Neuronal stem cell (in vitro differentiated cells): ENCODE data around the gene TRIM56.

Source experiments
- DNase-seq: peaks from one replicate; pipeline ENCODE4 v3.0.0-alpha.2; 2013; ENCODE audit warnings: low spot score
- H2AFZ ChIP-seq: one replicate; pipeline ENCODE4 v1.6.1; 2013; ENCODE audit warnings: mild to moderate bottlenecking, low read length, inconsistent platforms
- H2AK5ac ChIP-seq: 2 replicates; pipeline ENCODE4 v1.6.1; 2013; ENCODE audit warnings: low read depth, mild to moderate bottlenecking, inconsistent platforms, low read length, moderate library complexity, mixed read lengths
- H2BK120ac ChIP-seq: 2 replicates; pipeline ENCODE4 v1.6.1; 2013; ENCODE audit warnings: low read depth, mild to moderate bottlenecking, inconsistent platforms, low read length, moderate library complexity, mixed read lengths
- H2BK12ac ChIP-seq: one replicate; pipeline ENCODE4 v1.6.1; 2013; ENCODE audit warnings: low read length, inconsistent platforms
- H2BK15ac ChIP-seq: 2 replicates; pipeline ENCODE4 v1.6.1; 2013; ENCODE audit warnings: mild to moderate bottlenecking, low read length, inconsistent platforms, mixed read lengths
- H2BK5ac ChIP-seq: one replicate; pipeline ENCODE4 v1.6.1; 2013; ENCODE audit warnings: inconsistent platforms, mild to moderate bottlenecking, low read length, moderate library complexity
- H3K14ac ChIP-seq: one replicate; pipeline ENCODE4 v1.6.1; 2013; ENCODE audit warnings: low read length, inconsistent platforms
- H3K18ac ChIP-seq: 2 replicates; pipeline ENCODE4 v1.6.1; 2013; ENCODE audit warnings: low read length, inconsistent platforms
- H3K23ac ChIP-seq: 2 replicates; pipeline ENCODE4 v1.6.1; 2013; ENCODE audit warnings: low read depth, mild to moderate bottlenecking, mixed read lengths, low read length, inconsistent platforms; ENCODE audit not compliant: poor library complexity
- H3K27ac ChIP-seq: replicated peaks from 3 replicates; pipeline ENCODE4 v1.5.1; 2013; ENCODE audit warnings: low read length, inconsistent platforms
- H3K27me3 ChIP-seq, 3 experiments: 2 replicates each; pipeline ENCODE4 v1.6.1; 2013; ENCODE audit warnings: low read length in 3 of 3, mild to moderate bottlenecking in 2 of 3, inconsistent platforms in 1 of 3, low read depth in 1 of 3, mixed read lengths in 1 of 3, moderate library complexity in 1 of 3; ENCODE audit not compliant: control insufficient read depth in 3 of 3, insufficient read depth in 3 of 3
- H3K36me3 ChIP-seq, 2 donors: replicated peaks in 1 of 2; 2 replicates each; pipeline ENCODE4 v1.6.1; 2013; ENCODE audit warnings: low read length in 2 of 2; ENCODE audit not compliant: control insufficient read depth in 2 of 2, insufficient read depth in 2 of 2
- H3K4ac ChIP-seq: 2 replicates; pipeline ENCODE4 v1.6.1; 2013; ENCODE audit warnings: inconsistent platforms, mild to moderate bottlenecking, low read length, moderate library complexity
- H3K4me1 ChIP-seq, 2 donors: 1 replicate in 1 of 2; 2 replicates in 1 of 2; pipeline ENCODE4 v1.6.1; 2013; ENCODE audit warnings: low read length in 2 of 2, low read depth in 1 of 2; ENCODE audit not compliant: control insufficient read depth in 2 of 2, insufficient read depth in 1 of 2
- H3K4me2 ChIP-seq: one replicate; pipeline ENCODE4 v1.6.1; 2013; ENCODE audit warnings: mild to moderate bottlenecking, low read length, inconsistent platforms; ENCODE audit not compliant: insufficient read depth, poor library complexity, severe bottlenecking
- H3K4me3 ChIP-seq, 2 donors: 2 replicates each; pipeline ENCODE4 v1.5.1; 2013; ENCODE audit warnings: low read length in 2 of 2, mild to moderate bottlenecking in 2 of 2, inconsistent platforms in 1 of 2, moderate library complexity in 1 of 2
- H3K79me1 ChIP-seq: one replicate; pipeline ENCODE4 v1.6.1; 2013; ENCODE audit warnings: low read depth, mild to moderate bottlenecking, inconsistent platforms, low read length, moderate library complexity
- H3K9ac ChIP-seq: one replicate; pipeline ENCODE4 v1.6.1; 2013; ENCODE audit warnings: mild to moderate bottlenecking, low read depth, low read length, inconsistent platforms; ENCODE audit not compliant: poor library complexity
- H3K9me3 ChIP-seq, 2 donors: replicated peaks in 1 of 2; 2 replicates each; pipeline versions ENCODE3 to v1.6.1; 2013; ENCODE audit warnings: low read length in 2 of 2, mild to moderate bottlenecking in 2 of 2, inconsistent platforms in 1 of 2, low read depth in 1 of 2, mixed read lengths in 1 of 2, moderate library complexity in 1 of 2; ENCODE audit not compliant: control insufficient read depth in 2 of 2, insufficient read depth in 1 of 2
- H4K8ac ChIP-seq: one replicate; pipeline ENCODE4 v1.6.1; 2013; ENCODE audit warnings: low read depth, mild to moderate bottlenecking, inconsistent platforms, low read length, moderate library complexity
- H4K91ac ChIP-seq: one replicate; pipeline ENCODE4 v1.6.1; 2013; ENCODE audit warnings: low read length, low read depth, mild to moderate bottlenecking, inconsistent platforms; ENCODE audit not compliant: poor library complexity
- WGBS, 2 donors: extraction: QIAGEN DNeasy Blood & Tissue Kit; methylation state at CpG; one replicate each; pipeline ENCODE4 v1.1.7; 2013; ENCODE audit warnings: missing lambda C conversion rate in 2 of 2, mixed read lengths in 1 of 2; ENCODE audit not compliant: insufficient read length in 2 of 2, insufficient replicate concordance in 1 of 2; ENCODE audit errors: extremely low coverage in 2 of 2; 5-methylcytosine and 5-hydroxymethylcytosine counted together

Gene TRIM56

DNA sequence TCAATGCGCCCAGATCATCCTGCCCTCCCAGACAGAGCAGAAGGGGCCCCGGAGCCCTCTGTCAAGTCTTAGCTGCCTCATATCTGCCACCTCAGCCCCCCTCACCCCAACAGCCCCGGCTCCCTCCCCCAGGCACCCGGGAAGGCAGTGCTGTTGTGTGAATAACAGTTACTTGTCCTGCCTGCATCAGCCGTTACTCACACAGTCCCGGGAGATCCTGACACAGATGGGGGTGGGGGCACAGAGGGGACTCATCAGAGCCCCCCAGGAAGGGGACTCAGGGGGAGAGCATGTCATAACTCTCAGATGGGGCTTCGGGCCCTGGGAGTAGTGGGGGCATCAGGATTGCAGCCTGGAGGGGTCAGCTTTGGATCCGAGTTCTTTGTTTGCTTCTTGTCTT lies 29.2 kb downstream of the TRIM56 start:
- no peak overlapping the region for H2BK120ac ChIP-seq
- no peak overlapping the region for H4K8ac ChIP-seq
- H2AK5ac ChIP-seq = no peak overlapping the region
- H3K4me3 ChIP-seq = no peak overlapping the region
- H2AFZ ChIP-seq = peak overlapping the region; percentile 56
- no peaks in the 10 kb centered on the region for H3K9me3 ChIP-seq
- H3K23ac ChIP-seq = no peak overlapping the region
- WGBS, 2 donors = no CpG with 5 or more reads among the region's 8 CpGs
- H3K9ac ChIP-seq = no peak overlapping the region
- no peaks in the 10 kb centered on the region for H3K79me1 ChIP-seq
- no peak overlapping the region for H4K91ac ChIP-seq
- no peak overlapping the region for H3K4ac ChIP-seq
- no peak overlapping the region for H2BK15ac ChIP-seq
- DNase-seq = no peak
- no peaks in the 10 kb centered on the region for H3K36me3 ChIP-seq
- H3K18ac ChIP-seq = no peak overlapping the region
- H3K14ac ChIP-seq = no peak overlapping the region
- no peak overlapping the region for H3K4me2 ChIP-seq
- no peak overlapping the region for H2BK12ac ChIP-seq
- no peak overlapping the region for H3K27ac ChIP-seq
- H2BK5ac ChIP-seq = no peak overlapping the region
- peaks cover 0 to 2% of the 10 kb centered on the region in 2 donors for H3K4me1 ChIP-seq
- no peaks in the 10 kb centered on the region for H3K27me3 ChIP-seq

DNA sequence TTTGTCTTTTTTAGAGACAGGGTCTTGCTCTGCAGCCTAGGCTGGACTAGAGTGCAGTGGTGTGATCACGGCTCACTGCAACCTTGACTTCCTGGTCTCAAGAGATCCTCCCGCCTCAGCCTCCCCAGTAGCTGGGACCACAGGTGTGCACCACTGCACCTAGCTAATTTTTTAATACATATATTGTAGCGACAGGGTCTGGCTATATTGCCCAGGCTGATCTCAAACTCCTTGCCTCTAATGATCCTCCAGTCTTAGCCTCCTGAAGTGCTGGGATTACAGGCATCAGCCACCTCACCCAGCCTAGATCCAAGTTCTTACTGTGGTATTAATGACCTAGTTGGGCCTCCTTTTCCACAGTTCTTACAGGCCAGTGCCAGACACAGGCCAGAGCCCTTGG lies 29.9 kb downstream of the TRIM56 start:
- WGBS, 2 donors = no CpG with 5 or more reads among the region's 3 CpGs
- Histone ChIP-seq H2BK12ac (peak overlapping the region; percentile 31), H3K18ac (no peak overlapping the region), H3K79me1 (no peaks in the 10 kb centered on the region), H4K91ac (no peak overlapping the region), H3K9me3 (no peaks in the 10 kb centered on the region), H2AK5ac (no peak overlapping the region), H4K8ac (no peak overlapping the region), H3K36me3 (no peaks in the 10 kb centered on the region), H3K4me2 (no peak overlapping the region), H3K4me3 (no peak overlapping the region), H2BK15ac (no peak overlapping the region), H3K14ac (no peak overlapping the region), H2AFZ (no peak overlapping the region), H3K23ac (no peak overlapping the region), H3K9ac (no peak overlapping the region), H3K27ac (no peak overlapping the region), H3K27me3 (no peaks in the 10 kb centered on the region), H3K4me1 (peaks cover 0 to 2% of the 10 kb centered on the region in 2 donors), H3K4ac (no peak overlapping the region), H2BK5ac (no peak overlapping the region), H2BK120ac (no peak overlapping the region)
- no peak for DNase-seq

DNA sequence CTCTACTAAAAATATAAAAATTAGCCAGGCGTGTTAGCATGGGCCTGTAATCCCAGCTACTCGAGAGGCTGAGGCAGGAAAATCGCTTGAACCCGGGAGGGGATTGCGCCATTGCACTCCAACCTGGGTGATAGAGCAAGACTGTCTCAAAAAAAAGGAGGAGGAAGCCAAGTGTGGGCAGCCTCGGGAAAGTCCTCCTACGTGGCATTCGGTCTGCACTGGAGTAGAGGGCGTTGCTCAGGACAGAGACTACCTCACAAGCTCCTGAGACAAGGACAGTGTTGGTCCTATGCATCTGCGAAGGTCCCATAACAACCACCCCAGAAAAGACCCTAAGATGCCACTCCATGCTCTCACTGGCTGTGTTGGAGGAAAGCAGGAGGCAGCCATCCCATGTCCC lies 31.6 kb downstream of the TRIM56 start:
- Histone ChIP-seq H3K4me2 (no peak overlapping the region), H3K18ac (peak overlapping the region; percentile 86), H2BK120ac (no peak overlapping the region), H2BK15ac (no peak overlapping the region), H3K79me1 (no peaks in the 10 kb centered on the region), H2BK5ac (peak overlapping the region; percentile 53), H3K9ac (no peak overlapping the region), H3K23ac (peak overlapping the region; percentile 86), H3K4me3 (no peak overlapping the region), H3K9me3 (no peaks in the 10 kb centered on the region), H2AFZ (no peak overlapping the region), H2AK5ac (peak overlapping the region; percentile 70), H3K4ac (no peak overlapping the region), H3K4me1 (peaks cover 1 to 3% of the 10 kb centered on the region in 2 donors), H2BK12ac (peak overlapping the region; percentile 82), H4K91ac (no peak overlapping the region), H3K27me3 (no peaks in the 10 kb centered on the region), H3K36me3 (no peaks in the 10 kb centered on the region), H4K8ac (no peak overlapping the region), H3K14ac (peak overlapping the region; percentile 56), H3K27ac (no peak overlapping the region)
- WGBS, 2 donors = no CpG with 5 or more reads among the region's 10 CpGs
- no peak for DNase-seq

DNA sequence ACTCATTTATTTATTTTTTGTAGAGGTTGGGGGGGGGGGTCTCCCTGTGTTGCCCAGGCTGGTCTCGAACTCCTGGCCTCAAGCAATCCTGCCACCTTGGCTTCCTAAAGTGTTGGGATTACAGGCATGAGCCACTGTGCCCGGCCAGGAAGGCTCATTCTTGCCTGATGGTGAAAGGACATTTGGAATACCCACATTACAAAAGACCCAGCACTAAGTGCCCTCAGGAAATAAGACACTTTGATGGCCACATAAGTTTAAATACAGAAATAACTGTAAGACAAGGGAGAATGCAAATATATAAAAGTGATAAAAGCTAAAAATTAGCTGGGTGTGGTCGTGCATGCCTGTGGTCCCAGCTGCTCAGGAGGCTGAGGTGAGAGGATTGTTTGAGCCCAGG lies 33.6 kb downstream of the TRIM56 start:
- Histone ChIP-seq H2BK120ac (no peak overlapping the region), H3K14ac (no peak overlapping the region), H2AFZ (no peak overlapping the region), H3K9me3 (no peaks in the 10 kb centered on the region), H2BK12ac (no peak overlapping the region), H2BK15ac (no peak overlapping the region), H3K27me3 (no peaks in the 10 kb centered on the region), H3K9ac (no peak overlapping the region), H2BK5ac (no peak overlapping the region), H3K27ac (no peak overlapping the region), H4K8ac (no peak overlapping the region), H3K4me3 (no peak overlapping the region), H3K36me3 (no peaks in the 10 kb centered on the region), H3K4me1 (peaks cover 7 to 9% of the 10 kb centered on the region in 2 donors), H3K4ac (no peak overlapping the region), H3K79me1 (no peaks in the 10 kb centered on the region), H2AK5ac (no peak overlapping the region), H3K23ac (no peak overlapping the region), H3K18ac (no peak overlapping the region), H3K4me2 (no peak overlapping the region), H4K91ac (no peak overlapping the region)
- no peak for DNase-seq
- no CpG with 5 or more reads among the region's 3 CpGs for WGBS, 2 donors
